HCT116 (cell line): ENCODE measurements around the gene ARMC8. TPM values are rescaled to one million over a fixed set of nuclear protein-coding genes. Genes with fewer than 3 reads are reported as not detected.

Experiments used
- ATAC-seq: fragments of 200-7000 bp; cut with Tn5 transposase; 2 replicates; pipeline ENCODE4 v1.9.1; 2020; ENCODE audit warnings: mild to moderate bottlenecking, moderate library complexity
- BruUV-seq: library from RNA; stranded (reverse); fragments of 400-500 nt; replicated peaks from 2 replicates; lab custom pipeline; 2021; lab: Mats Ljungman, UMichigan
- CTCF ChIA-PET: fragments of 300-600 bp; sonication (Branson Sonifier 250); formaldehyde crosslinking; loops from one replicate; lab custom pipeline; 2021; ENCODE audit warnings: antibody characterized with exemption; lab: Charles Lee
- POLR2A ChIA-PET: fragments of 300-600, 350-600 bp; sonication (Branson Sonifier 250); formaldehyde crosslinking; loops from one replicate; lab custom pipeline; 2021; ENCODE audit warnings: antibody characterized with exemption; lab: Charles Lee
- RAD21 ChIA-PET, 2 experiments: fragments of 300-600 bp; sonication (Branson Sonifier 250); formaldehyde crosslinking; loops; one replicate each; lab custom pipeline; 2023; ENCODE audit warnings: low total read pairs in 2 of 2; ENCODE audit not compliant: uncharacterized antibody in 2 of 2, unreplicated experiment in 2 of 2, low non-redundant PET in 1 of 2; lab: Charles Lee
- DNase-seq: peaks from one replicate; pipeline ENCODE4 v3.0.0-alpha.2; 2010; ENCODE audit warnings: low read depth, low spot score
- H2AFZ ChIP-seq: fragments of 200-600 bp; shearing (Covaris generic), sonication (generic); 2 replicates; pipeline ENCODE4 v1.6.1; 2017; ENCODE audit warnings: low read depth, mixed run types, mixed read lengths, antibody characterized with exemption, low read length; ENCODE audit not compliant: poor library complexity, severe bottlenecking
- H3K27ac ChIP-seq: 2 replicates; pipeline ENCODE4 v1.5.1; 2012; ENCODE audit warnings: low read depth, low read length
- H3K27me3 ChIP-seq: fragments of 200-600 bp; sonication (generic); 2 replicates; pipeline ENCODE4 v1.6.1; 2016; ENCODE audit warnings: mixed run types, low read length, mixed read lengths; ENCODE audit not compliant: insufficient read depth
- H3K36me3 ChIP-seq, 2 experiments: fragments of 200-500 bp in 1 of 2; fragments of 200-600 bp in 1 of 2; sonication (Bioruptor generic) in 1 of 2; sonication (generic) in 1 of 2; 2 replicates each; pipeline versions ENCODE4 v1.5.1 to v1.6.1; 2014 to 2016; ENCODE audit warnings: low read length in 2 of 2, inconsistent platforms in 1 of 2, mixed read lengths in 1 of 2, mixed run types in 1 of 2; ENCODE audit not compliant: insufficient read depth in 2 of 2, control insufficient read depth in 1 of 2
- H3K4me1 ChIP-seq, 2 experiments: fragments of 200-600 bp in 1 of 2; sonication (generic) in 1 of 2; 2 replicates each; pipeline versions ENCODE4 v1.5.1 to v1.6.1; 2012 to 2017; ENCODE audit warnings: low read length in 2 of 2, inconsistent platforms in 1 of 2, mild to moderate bottlenecking in 1 of 2, mixed read lengths in 1 of 2, mixed run types in 1 of 2, moderate library complexity in 1 of 2; ENCODE audit not compliant: insufficient read depth in 2 of 2, control insufficient read depth in 1 of 2
- H3K4me2 ChIP-seq: fragments of 200-600 bp; sonication (generic); 2 replicates; pipeline ENCODE4 v1.6.1; 2017; ENCODE audit warnings: mixed run types, low read length, mixed read lengths
- H3K4me3 ChIP-seq, 2 experiments: fragments of 200-600 bp in 1 of 2; sonication (generic) in 1 of 2; replicated peaks in 1 of 2; 2 replicates each; pipeline ENCODE4 v1.5.1; 2011 to 2016; ENCODE audit warnings: low read length in 2 of 2, control low read depth in 1 of 2, low read depth in 1 of 2, mild to moderate bottlenecking in 1 of 2, mixed read lengths in 1 of 2, mixed run types in 1 of 2
- H3K79me2 ChIP-seq: fragments of 200-600 bp; sonication (generic); 2 replicates; pipeline ENCODE4 v1.6.1; 2017; ENCODE audit warnings: mild to moderate bottlenecking, mixed run types, low read length, moderate library complexity, mixed read lengths; ENCODE audit not compliant: insufficient read depth
- H3K9ac ChIP-seq: fragments of 200-600 bp; sonication (generic); 2 replicates; pipeline ENCODE4 v1.6.1; 2016; ENCODE audit warnings: low read length, mixed read lengths
- H3K9me2 ChIP-seq: fragments of 200-600 bp; sonication (generic), shearing (Covaris generic); 2 replicates; pipeline ENCODE4 v1.6.1; 2017; ENCODE audit warnings: mixed run types, mild to moderate bottlenecking, moderate library complexity; ENCODE audit not compliant: insufficient read depth
- H3K9me3 ChIP-seq, 2 experiments: fragments of 200-500 bp in 1 of 2; fragments of 200-600 bp in 1 of 2; sonication (Bioruptor generic) in 1 of 2; sonication (generic) in 1 of 2; 2 replicates each; pipeline ENCODE4 v1.6.1; 2014 to 2017; ENCODE audit warnings: low read length in 2 of 2, mixed read lengths in 2 of 2, inconsistent platforms in 1 of 2, low read depth in 1 of 2, mild to moderate bottlenecking in 1 of 2, mixed run types in 1 of 2, moderate library complexity in 1 of 2; ENCODE audit not compliant: control insufficient read depth in 1 of 2, insufficient read depth in 1 of 2
- H4K20me1 ChIP-seq: fragments of 200-600 bp; sonication (generic), shearing (Covaris generic); 2 replicates; pipeline ENCODE4 v1.6.1; 2017; ENCODE audit warnings: mixed run types, mild to moderate bottlenecking, moderate library complexity; ENCODE audit not compliant: insufficient read depth
- ELF1 ChIP-seq: IDR thresholded peaks from 2 replicates; pipeline ENCODE4 v1.6.1; 2012; ENCODE audit warnings: low read depth, borderline replicate concordance
- EZH2 ChIP-seq: fragments of 200-600 bp; sonication (generic); IDR thresholded peaks from 2 replicates; pipeline ENCODE4 v1.6.1; 2017; ENCODE audit warnings: antibody characterized with exemption, mixed run types
- EZH2phosphoT487 ChIP-seq: fragments of 200-600 bp; IDR thresholded peaks from 2 replicates; pipeline ENCODE4 v1.6.1; 2018; ENCODE audit warnings: antibody characterized with exemption, borderline replicate concordance
- FOSL1 ChIP-seq: IDR thresholded peaks from 2 replicates; pipeline ENCODE4 v1.6.1; 2012; ENCODE audit warnings: low read depth
- JUND ChIP-seq: IDR thresholded peaks from 2 replicates; pipeline ENCODE4 v1.6.1; 2012
- POLR2A ChIP-seq: IDR thresholded peaks from 2 replicates; pipeline ENCODE4 v1.7.0; 2011; ENCODE audit warnings: borderline replicate concordance; ENCODE audit not compliant: insufficient read depth, insufficient read length; ENCODE audit errors: extremely low read depth
- POLR2AphosphoS5 ChIP-seq: IDR thresholded peaks from 2 replicates; pipeline ENCODE4 v1.6.1; 2011; ENCODE audit warnings: mild to moderate bottlenecking, low read depth, low read length, moderate library complexity
- RAD21 ChIP-seq: IDR thresholded peaks from 2 replicates; pipeline ENCODE4 v1.6.1; 2012; ENCODE audit warnings: low read depth, mild to moderate bottlenecking
- SRF ChIP-seq: IDR thresholded peaks from 2 replicates; pipeline ENCODE4 v1.6.1; 2012; ENCODE audit warnings: low read depth
- TCF7L2 ChIP-seq: IDR thresholded peaks from 2 replicates; pipeline ENCODE4 v1.7.0; 2011; ENCODE audit warnings: borderline replicate concordance, inconsistent platforms; ENCODE audit not compliant: insufficient read depth, insufficient read length; ENCODE audit errors: extremely low read depth
- YY1 ChIP-seq: IDR thresholded peaks from 2 replicates; pipeline ENCODE4 v1.6.1; 2011; ENCODE audit warnings: low read length, low read depth, moderate library complexity, mild to moderate bottlenecking; ENCODE audit not compliant: insufficient replicate concordance; ENCODE audit errors: extremely low read depth
- ZFX ChIP-seq: fragments of 450-650 bp; IDR thresholded peaks from 2 replicates; pipeline ENCODE4 v1.6.1; 2017
- ZNF274 ChIP-seq: fragments of 200-500 bp; sonication (Bioruptor generic); IDR thresholded peaks from 2 replicates; pipeline ENCODE4 v1.6.1; 2014; ENCODE audit warnings: mild to moderate bottlenecking, low read depth, low read length, inconsistent platforms
- intact Hi-C: fragments of 100-400 bp; cut with micrococcal nuclease; formaldehyde crosslinking; loops from 2 replicates; pipeline ENCODE4 v1.10.0; 2022
- total RNA-seq: library from RNA; stranded (reverse); gene quantifications from one replicate; pipeline ENCODE4 v1.2.1, GENCODE V29; 2021; ENCODE audit not compliant: unreplicated experiment
- TF ChIP-seq, protein P1 (sequence below): IDR thresholded peaks from 2 replicates; pipeline ENCODE4 v1.6.1; 2012
- TF ChIP-seq, protein P2 (sequence below), 3 experiments: fragments of 200-600 bp in 1 of 3; sonication (generic) in 1 of 3; IDR thresholded peaks in 2 of 3; conservative IDR thresholded peaks in 1 of 3; 2 replicates each; pipeline ENCODE4 v1.5.1; 2012 to 2017; ENCODE audit warnings: low read depth in 2 of 3, low read length in 2 of 3, antibody characterized with exemption in 1 of 3, borderline replicate concordance in 1 of 3, control low read depth in 1 of 3, mild to moderate bottlenecking in 1 of 3, mixed read lengths in 1 of 3, mixed run types in 1 of 3, moderate library complexity in 1 of 3; ENCODE audit not compliant: insufficient read depth in 1 of 3
- TF ChIP-seq, protein P3 (sequence below): IDR thresholded peaks from 2 replicates; pipeline ENCODE4 v1.6.1; 2012
- TF ChIP-seq, protein P4 (sequence below): IDR thresholded peaks from 2 replicates; pipeline ENCODE4 v1.6.1; 2012; ENCODE audit warnings: low read depth

ARMC8 gene
- total RNA-seq, 1 experiment from 2014 or later, result 36.2 TPM

DNA sequence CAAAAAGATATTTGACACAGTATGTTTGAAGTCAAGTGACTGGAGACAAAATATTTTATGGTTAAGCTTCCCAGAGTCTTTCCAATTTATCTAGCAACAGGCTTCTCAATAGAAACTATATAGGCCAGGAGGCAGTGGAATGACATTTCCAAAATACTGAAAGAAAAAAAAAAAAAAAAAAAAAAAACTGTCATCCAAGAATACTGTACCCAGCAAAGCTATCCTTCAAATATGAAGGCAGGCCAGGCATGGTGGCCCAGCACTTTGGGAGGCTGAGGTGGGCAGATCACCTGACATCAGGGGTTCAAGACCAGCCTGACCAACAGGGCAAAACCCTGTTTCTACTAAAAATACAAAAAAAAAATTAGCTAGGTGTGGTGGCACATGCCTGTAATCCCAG lies 121.7 kb downstream of the ARMC8 start:
- no peak for DNase-seq
- Histone ChIP-seq H3K27ac (no peak overlapping the region), H3K27me3 (no peaks in the 10 kb centered on the region), H4K20me1 (no peaks in the 10 kb centered on the region), H3K9me3 (no peaks in the 10 kb centered on the region), H3K4me1 (no peaks in the 10 kb centered on the region), H3K9ac (no peak overlapping the region), H3K4me3 (no peak overlapping the region), H3K36me3 (no peaks in the 10 kb centered on the region), H3K79me2 (no peaks in the 10 kb centered on the region), H3K9me2 (no peaks in the 10 kb centered on the region; the same call in 1 of the 2 replicates), H2AFZ (no peak overlapping the region), H3K4me2 (no peak overlapping the region)
- BruUV-seq, result no TSS peak
- POLR2A ChIA-PET, result interaction anchor here (1.3 kb wide), 1 partner anchor 9 kb away, joined by 5 read pairs; no protein-coding TSS in a partner anchor
- intact Hi-C loops, result no loop called here
- TF ChIP-seq EZH2phosphoT487 (no peak), POLR2A (no peak), SRF (no peak), ZNF274 (no peak), EZH2 (no peak), RAD21 (no peak), TCF7L2 (no peak), FOSL1 (no peak), ELF1 (no peak), YY1 (no peak), JUND (no peak), POLR2AphosphoS5 (no peak), ZFX (no peak)
- TF ChIP-seq, protein P1, sequence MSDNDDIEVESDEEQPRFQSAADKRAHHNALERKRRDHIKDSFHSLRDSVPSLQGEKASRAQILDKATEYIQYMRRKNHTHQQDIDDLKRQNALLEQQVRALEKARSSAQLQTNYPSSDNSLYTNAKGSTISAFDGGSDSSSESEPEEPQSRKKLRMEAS, result no peak
- TF ChIP-seq, protein P2, sequence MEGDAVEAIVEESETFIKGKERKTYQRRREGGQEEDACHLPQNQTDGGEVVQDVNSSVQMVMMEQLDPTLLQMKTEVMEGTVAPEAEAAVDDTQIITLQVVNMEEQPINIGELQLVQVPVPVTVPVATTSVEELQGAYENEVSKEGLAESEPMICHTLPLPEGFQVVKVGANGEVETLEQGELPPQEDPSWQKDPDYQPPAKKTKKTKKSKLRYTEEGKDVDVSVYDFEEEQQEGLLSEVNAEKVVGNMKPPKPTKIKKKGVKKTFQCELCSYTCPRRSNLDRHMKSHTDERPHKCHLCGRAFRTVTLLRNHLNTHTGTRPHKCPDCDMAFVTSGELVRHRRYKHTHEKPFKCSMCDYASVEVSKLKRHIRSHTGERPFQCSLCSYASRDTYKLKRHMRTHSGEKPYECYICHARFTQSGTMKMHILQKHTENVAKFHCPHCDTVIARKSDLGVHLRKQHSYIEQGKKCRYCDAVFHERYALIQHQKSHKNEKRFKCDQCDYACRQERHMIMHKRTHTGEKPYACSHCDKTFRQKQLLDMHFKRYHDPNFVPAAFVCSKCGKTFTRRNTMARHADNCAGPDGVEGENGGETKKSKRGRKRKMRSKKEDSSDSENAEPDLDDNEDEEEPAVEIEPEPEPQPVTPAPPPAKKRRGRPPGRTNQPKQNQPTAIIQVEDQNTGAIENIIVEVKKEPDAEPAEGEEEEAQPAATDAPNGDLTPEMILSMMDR (IDR thresholded peaks at IDR 0.05 in 2 of 3, conservative IDR thresholded peaks at IDR 0.05 in 1 of 3; ENCODE audit: borderline replicate concordance in 1 of 3, insufficient read depth in 1 of 3, low read depth in 2 of 3, low read length in 2 of 3), result no peak
- TF ChIP-seq, protein P3, sequence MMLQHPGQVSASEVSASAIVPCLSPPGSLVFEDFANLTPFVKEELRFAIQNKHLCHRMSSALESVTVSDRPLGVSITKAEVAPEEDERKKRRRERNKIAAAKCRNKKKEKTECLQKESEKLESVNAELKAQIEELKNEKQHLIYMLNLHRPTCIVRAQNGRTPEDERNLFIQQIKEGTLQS, result no peak
- TF ChIP-seq, protein P4, sequence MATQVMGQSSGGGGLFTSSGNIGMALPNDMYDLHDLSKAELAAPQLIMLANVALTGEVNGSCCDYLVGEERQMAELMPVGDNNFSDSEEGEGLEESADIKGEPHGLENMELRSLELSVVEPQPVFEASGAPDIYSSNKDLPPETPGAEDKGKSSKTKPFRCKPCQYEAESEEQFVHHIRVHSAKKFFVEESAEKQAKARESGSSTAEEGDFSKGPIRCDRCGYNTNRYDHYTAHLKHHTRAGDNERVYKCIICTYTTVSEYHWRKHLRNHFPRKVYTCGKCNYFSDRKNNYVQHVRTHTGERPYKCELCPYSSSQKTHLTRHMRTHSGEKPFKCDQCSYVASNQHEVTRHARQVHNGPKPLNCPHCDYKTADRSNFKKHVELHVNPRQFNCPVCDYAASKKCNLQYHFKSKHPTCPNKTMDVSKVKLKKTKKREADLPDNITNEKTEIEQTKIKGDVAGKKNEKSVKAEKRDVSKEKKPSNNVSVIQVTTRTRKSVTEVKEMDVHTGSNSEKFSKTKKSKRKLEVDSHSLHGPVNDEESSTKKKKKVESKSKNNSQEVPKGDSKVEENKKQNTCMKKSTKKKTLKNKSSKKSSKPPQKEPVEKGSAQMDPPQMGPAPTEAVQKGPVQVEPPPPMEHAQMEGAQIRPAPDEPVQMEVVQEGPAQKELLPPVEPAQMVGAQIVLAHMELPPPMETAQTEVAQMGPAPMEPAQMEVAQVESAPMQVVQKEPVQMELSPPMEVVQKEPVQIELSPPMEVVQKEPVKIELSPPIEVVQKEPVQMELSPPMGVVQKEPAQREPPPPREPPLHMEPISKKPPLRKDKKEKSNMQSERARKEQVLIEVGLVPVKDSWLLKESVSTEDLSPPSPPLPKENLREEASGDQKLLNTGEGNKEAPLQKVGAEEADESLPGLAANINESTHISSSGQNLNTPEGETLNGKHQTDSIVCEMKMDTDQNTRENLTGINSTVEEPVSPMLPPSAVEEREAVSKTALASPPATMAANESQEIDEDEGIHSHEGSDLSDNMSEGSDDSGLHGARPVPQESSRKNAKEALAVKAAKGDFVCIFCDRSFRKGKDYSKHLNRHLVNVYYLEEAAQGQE, result no peak
- RAD21 ChIA-PET, result no interaction called here
- CTCF ChIA-PET, result no interaction called here
- no peak for ATAC-seq
